Measurements from ENCODE around the gene MRPS23. TPM values are rescaled to one million over a fixed set of nuclear protein-coding genes. Genes with fewer than 3 reads are reported as not detected.

MRPS23 gene
- total RNA-seq, 1 donor from 2014 or later = 27.0 TPM

DNA sequence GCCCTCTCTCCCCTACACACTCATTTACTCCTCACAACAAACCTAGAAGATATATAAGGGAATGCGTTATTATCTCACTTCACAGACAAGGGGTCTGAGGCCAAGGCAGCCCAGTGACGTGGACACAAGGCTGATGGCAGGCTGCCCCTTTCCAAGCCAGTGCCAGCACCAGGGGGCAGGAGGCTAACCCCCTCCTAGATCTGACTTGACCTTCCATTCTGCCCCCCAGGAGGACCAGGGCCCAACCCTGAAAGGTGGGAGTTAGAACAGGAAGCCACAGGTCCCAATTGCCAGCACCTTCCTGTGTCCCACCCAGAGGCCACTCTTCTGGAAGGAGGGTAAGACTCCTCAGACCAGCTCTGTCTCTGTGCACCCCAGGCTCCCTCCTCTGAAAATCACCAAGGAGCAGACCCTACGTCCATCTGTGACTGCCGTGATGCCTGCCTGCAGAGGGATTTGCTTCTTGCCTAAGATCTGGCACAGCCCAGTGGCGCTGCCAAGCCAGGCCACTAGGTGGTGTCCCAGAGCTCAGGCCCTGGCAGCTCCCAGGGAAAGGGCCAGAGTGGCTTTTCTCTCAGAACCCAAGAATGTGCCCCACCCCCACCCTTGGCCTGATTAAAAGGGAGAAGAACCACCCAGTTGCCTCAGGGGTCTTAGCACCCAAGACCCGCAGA is 42.4 kb upstream of the MRPS23 start:
- TF ChIP-seq, protein P1, sequence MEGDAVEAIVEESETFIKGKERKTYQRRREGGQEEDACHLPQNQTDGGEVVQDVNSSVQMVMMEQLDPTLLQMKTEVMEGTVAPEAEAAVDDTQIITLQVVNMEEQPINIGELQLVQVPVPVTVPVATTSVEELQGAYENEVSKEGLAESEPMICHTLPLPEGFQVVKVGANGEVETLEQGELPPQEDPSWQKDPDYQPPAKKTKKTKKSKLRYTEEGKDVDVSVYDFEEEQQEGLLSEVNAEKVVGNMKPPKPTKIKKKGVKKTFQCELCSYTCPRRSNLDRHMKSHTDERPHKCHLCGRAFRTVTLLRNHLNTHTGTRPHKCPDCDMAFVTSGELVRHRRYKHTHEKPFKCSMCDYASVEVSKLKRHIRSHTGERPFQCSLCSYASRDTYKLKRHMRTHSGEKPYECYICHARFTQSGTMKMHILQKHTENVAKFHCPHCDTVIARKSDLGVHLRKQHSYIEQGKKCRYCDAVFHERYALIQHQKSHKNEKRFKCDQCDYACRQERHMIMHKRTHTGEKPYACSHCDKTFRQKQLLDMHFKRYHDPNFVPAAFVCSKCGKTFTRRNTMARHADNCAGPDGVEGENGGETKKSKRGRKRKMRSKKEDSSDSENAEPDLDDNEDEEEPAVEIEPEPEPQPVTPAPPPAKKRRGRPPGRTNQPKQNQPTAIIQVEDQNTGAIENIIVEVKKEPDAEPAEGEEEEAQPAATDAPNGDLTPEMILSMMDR (conservative IDR thresholded peaks at IDR 0.05; ENCODE audit: low read depth, low read length) = peak; percentile 99
- no peak for DNase-seq (ENCODE audit: low read depth)
- H3K4me3 ChIP-seq (ENCODE audit: low read depth, low read length) = peak overlapping the region; percentile 3

DNA sequence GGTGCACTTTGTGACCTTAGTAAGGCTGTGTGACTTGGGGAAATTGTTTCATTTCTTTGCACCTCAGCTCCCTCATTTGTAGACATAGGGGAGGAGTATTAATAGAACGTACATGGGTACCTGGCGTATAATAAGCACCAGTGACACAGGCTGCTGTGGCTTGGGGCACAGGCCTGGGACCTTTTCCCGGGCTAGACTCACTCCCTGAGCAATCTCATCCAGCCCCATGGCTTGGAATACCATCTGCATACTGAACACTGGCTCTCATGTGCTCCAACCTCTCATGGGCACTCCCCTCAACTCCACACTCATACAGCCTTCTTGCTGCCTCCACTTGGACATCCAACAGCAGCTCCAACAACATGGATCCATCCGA is 41.0 kb upstream of the MRPS23 start:
- TF ChIP-seq, protein P1 (conservative IDR thresholded peaks at IDR 0.05; ENCODE audit: low read depth, low read length) = no peak
- H3K4me3 ChIP-seq (ENCODE audit: low read depth, low read length) = no peak overlapping the region
- no peak for DNase-seq (ENCODE audit: low read depth)

DNA sequence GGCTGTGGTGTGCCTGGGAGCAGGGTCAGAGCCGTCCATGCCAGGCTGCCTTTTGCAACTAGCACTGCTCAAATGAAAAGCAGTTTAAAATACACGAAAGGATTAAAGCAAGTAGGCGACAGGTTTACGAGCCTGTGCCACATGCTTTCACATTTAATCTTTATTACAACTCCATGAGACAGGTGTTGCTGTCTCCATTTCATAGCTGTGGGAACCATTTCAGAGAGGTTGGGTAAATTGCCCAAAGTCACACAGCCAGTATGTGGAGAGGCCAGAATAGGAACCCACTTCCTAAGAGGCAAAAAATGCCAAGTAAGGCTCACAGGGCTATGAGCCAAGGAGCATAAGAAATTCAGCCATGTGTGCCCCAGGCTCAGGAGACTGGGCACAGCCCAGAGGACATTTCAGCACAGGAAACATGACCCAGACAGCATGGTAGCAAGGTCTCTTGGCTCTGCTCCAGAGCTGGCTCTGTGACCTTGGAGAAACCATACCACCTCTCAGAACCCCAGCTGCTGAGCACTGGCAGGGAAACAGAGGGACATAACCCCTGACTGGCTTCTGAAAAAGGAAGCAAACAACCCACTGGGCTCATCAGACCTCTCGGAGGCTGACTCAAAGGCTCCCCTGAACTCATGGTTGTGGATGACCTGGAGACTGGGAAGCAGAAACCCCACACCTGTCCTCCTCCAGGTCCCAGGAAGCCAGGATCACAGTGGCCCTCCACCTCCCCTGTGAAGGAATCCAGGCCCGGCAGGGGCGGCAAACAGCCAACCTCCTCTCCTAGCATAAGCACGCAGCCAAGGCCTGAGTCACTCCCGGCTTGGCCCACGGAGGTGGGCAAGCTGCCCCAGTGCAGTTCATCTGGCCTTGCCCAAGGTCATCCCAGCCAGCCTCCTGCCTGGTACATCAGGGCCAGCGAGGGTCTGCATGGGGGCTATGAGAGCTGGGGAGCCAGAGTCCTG is 40.3 kb upstream of the MRPS23 start:
- TF ChIP-seq, protein P1 (conservative IDR thresholded peaks at IDR 0.05; ENCODE audit: low read depth, low read length) = no peak
- DNase-seq (ENCODE audit: low read depth) = peak; percentile 56
- H3K4me3 ChIP-seq (ENCODE audit: low read depth, low read length) = no peak overlapping the region

DNA sequence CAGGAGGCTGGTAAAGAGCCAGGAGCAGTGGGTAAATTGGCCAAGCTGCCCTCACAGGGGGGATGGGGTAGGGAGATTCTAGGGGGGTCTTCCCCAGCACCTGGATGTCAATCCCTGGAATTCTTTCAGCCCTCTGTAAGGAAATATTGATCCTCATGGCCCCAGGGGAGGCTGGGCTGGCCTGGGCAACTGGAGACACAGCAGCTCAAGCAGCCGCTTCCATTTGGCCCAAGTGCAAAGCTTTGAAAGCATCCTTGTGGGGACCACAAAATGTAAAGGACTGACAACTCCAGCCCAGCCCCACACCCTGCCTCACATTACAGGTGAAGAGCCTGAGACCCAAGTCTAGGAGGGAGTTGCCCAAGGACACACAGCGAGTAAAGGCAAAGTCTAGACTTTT is 39.4 kb upstream of the MRPS23 start:
- no peak overlapping the region for H3K4me3 ChIP-seq (ENCODE audit: low read depth, low read length)
- TF ChIP-seq, protein P1 (conservative IDR thresholded peaks at IDR 0.05; ENCODE audit: low read depth, low read length) = no peak
- no peak for DNase-seq (ENCODE audit: low read depth)

DNA sequence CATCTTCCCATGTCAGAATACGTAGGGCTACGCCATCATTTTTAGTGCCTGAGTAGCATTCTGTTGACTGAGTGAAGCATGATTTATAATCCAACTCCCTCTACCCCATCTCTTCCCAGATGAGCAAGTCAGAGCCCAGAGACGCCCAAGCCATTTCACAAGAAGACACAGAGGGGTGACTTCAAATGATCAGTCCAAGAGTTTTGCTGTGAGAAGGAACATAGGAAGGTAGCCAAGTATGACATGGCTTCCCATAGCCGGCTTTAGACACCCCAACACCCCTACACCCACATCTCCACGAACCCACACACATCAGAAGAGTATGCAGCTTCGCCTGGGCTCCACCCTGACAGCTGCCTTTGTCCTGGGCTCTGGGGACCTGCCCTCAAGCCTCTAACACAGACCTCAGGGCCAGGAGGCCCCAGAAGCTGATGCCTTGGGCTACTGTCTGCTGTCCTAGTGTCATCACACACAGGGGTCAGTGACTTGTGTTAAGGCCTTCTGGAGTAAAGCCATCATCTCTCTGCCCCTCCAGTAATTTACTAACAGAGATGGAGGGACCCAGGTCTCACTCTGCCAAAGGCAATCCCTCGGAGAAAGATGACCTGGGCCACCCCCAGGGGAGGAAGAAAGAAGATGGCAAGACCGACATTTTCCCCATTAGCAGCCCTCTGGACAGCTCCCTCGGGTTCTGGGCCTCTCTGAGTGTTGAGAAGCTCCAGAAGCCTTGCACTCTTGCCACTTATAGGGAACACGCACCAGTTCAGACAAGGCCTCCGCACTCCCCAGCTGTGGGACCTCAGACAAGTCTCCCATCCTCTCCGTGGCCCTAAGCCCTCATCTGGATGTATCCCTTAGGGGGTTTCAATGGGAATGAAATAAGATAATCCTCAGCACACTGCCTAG is 38.7 kb upstream of the MRPS23 start:
- no peak for DNase-seq (ENCODE audit: low read depth)
- no peak overlapping the region for H3K4me3 ChIP-seq (ENCODE audit: low read depth, low read length)
- TF ChIP-seq, protein P1 (conservative IDR thresholded peaks at IDR 0.05; ENCODE audit: low read depth, low read length) = no peak

DNA sequence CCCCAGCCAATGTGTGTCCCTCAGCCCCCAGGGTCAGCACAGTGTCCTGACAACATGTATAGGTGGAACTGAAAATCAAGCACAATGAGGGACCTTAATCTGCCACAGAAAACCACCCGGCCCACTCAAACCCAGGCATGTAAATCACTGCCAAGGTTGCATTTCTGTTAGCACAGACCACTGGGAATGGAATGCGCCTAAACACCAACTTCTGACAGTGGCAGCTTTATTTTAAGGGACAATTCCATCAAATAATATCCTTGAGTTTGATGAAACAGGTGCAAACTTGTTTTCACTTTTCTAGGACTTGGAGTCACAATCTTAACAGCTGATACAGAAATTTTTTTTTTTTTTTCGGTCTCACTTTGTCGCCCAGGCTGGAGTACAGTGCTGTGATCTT is 37.3 kb upstream of the MRPS23 start:
- TF ChIP-seq, protein P1 (conservative IDR thresholded peaks at IDR 0.05; ENCODE audit: low read depth, low read length) = no peak
- no peak for DNase-seq (ENCODE audit: low read depth)
- no peak overlapping the region for H3K4me3 ChIP-seq (ENCODE audit: low read depth, low read length)

Data from epithelial cell of proximal tubule (primary cell).